ENCODE measurements around the gene CATSPER4.
"Not testable (repeated sequence)": the region's sequence is repeated elsewhere in the genome, so short reads cannot be mapped to it uniquely, and the experiment has no call there.

Gene CATSPER4

DNA sequence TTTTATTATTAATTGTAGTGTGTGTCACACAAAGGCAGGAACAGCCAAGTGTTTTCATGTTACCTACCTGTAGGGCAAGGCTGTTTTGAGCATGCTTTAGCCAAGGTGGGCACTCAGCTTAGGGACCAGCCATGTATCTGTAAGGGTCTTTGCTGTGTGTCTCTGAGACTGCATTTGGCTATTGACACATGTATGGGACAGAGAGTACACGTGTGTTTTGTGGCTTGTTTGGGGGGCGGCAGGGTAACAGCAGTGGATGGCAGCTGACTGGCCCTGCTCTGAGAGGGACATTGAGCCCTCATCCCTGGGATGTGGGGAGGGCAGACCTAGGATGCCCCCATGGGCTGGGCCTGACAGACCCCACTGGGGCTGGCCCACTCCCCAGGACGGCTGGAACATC, 6.9 kb downstream of the CATSPER4 start:
- no peak for DNase-seq

- no peak for DNase-seq
These were observed 7.4 kb downstream of the CATSPER4 start for GRCh38 chr1:26197813-26198212.

- no peak for DNase-seq
These were observed 10.0 kb downstream of the CATSPER4 start for GRCh38 chr1:26200413-26200812.

- no peak for DNase-seq
These were observed 13.4 kb downstream of the CATSPER4 start for GRCh38 chr1:26203642-26204318.

DNA sequence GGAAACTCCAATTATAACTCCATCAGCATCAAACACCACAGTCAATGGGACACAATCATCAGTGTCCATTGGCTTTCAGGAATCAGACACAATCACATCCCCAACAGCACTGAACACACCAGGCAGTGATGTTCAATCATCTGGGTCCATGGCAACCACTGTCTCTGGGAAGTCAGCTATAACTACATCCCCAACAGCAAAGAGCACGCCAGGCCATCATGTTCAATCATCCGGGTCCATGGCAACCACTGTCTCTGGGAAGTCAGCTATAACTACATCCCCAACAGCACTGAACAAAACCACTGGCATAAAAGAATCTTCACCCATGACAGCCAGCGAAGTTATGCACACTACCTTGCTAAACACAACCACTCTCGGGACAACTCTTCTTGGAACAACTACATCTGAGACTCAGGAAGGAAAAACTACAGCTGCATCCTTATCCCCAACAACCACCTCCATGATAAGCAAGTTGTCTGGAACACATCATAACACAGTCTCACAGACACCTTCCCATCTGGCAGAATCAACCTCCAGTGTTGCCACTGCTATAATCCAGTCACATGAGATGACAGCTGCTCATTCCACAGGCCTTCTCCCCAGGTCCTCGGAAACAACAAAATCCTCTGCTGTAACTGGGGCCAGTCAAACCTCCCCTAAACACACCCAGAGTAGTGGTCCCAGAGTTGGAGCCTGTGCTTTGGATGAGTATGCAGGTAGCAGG, 19.9 kb downstream of the CATSPER4 start:
- DNase-seq: no peak

GRCh38 chr1:26212726-26213125, 22.3 kb downstream of the CATSPER4 start:
- no peak for DNase-seq

DNA sequence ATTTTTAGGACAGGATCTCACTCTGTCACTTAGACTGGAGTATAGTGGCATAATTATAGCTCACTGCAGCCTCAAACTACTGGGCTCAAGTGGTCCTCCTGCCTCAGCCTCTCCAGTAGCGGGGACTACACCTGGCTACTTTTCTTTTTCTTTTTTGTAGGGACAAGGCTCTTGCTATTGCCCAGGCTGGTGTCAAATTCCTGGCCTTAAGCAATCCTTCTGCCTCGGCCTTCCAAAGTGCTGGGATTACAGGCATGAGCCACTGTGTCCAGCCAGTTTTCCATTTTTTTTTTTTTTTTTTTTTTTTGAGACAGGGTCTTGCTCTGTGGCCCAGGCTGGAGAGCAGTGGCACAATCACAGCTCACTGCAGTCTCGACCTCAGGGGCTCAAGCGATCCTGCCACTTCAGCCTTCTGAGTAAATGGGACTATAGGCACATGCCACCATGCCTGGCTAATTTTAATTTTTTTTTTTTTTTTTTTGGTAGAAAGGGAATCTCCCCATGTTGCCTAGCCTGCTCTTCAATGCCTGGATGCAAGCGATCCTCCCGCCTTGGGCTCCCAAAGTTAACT, 23.0 kb downstream of the CATSPER4 start:
- no peak for DNase-seq

DNA sequence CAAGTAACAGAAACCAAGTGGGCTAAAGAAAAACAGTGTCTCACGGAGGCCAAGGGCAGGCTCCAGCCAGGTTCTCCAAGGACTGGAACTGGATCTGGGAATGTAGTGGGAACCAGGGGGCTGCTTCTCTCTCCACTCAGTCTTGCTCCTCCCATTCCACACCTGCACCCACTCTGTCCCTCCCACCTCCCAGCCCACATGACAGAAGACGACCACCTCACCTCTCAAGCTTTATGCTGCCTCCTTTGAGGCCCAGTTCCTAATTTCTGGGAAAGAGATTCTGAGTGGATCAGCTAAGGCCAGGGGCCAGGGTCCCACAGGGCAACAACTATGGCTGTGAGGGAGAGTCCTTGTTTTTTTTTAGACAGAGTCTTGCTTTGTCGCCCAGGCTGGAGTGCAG, 24.8 kb downstream of the CATSPER4 start:
- DNase-seq: no peak

GRCh38 chr1:26218906-26219494, 28.6 kb downstream of the CATSPER4 start:
- no peak for DNase-seq

DNA sequence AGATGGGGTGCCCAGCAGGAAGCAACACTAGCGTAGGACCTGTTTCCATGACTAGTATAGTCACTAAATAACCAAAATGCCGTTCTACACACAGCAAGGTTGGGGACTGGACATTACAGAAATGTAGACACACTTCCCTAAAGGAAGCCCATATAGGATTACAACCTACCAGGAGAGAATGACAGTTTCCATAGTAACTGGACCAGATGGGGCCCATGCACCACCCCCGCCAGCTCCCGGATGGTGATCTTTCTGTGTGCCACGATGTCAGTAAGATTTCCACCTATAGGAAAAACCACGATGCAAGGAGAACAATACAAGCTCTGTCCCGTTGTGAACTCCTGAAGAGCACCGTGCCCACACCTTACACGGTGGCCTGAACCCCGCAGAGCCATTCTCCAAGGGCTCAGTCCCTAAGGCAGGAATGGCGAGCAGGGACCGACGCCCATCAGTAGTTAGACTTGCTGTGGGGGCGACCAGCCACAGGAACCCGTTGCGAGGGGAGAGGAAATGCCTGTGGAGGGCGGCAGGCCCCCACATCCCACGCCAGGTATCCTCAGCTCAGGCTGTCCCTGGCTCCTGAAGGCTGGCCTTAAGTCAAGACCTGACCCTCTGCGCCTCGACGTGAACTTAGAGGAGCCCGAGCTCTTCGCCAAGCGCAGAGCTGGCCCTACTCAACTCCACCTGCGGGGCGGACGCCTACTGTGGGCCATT, 30.0 kb downstream of the CATSPER4 start:
- DNase-seq: no peak

- no peak for DNase-seq
These were observed 30.7 kb downstream of the CATSPER4 start for GRCh38 chr1:26221094-26221493.

DNA sequence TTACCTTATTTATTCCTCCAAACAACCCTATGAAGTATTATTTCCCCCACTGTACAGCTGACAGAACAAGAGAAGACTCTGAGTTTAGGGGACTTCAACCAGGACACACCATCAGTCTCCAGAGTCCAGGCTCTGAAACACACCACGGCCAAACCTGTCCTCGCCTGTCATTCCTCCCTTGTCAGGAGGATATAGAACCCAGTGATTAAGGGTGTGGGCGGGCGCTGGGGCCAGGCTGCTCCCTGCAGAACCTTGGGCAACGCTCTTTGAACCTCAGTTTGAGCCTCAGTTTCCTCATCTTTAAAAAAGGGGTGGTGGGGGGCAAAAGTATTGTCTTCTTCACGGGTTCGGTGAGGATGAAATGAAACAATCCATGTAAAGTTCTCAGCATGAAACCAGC, 34.2 kb downstream of the CATSPER4 start:
- DNase-seq: no peak

GRCh38 chr1:26225033-26225831, 34.8 kb downstream of the CATSPER4 start:
- peak; percentile 72 for DNase-seq

GRCh38 chr1:26230682-26231081, 40.3 kb downstream of the CATSPER4 start:
- not testable (repeated sequence) for DNase-seq

DNA sequence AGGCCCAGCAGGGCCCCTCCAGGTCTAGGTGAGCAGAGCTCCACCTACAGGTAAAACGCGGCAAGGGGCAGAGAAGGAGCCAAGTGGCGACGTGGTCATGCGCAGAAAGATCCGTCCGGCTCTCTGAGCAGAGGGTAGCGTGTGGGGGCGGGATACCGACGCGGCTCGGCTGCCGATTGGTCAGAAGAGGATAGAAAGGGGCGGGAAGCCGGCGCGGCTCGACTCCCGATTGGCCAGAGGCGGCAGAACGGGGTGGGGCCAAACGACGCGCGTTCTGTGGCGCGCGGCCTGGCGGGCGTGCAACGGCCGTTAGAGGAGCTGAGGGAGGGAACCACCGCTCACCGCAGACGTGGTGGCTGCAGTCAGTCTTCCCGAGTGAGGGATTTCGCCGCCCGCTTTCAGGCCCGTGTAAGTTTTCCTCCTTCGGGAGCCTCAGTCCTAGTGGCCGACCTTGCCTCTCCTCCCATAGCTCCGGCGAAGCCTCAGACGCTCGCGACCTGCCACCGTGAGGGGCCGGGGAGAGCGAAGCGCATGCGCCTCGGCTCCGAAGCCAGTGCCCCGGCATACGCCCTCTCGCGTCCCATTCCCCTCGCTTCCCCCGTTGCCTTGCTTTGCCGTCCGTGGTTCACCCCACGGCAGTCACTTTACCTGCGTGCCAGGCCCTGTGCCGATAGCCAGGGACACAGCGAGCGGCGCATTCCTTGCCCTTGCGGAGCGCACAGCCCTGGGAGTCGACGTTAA, 43.7 kb downstream of the CATSPER4 start, which contains the start of gene CEP85:
CEP85 (plus strand) TSS at position 298 of the 741 bp plus-strand sequence. CDS start 5,584 bp downstream, outside the sequence.
- DNase-seq: peak; percentile 98

DNA sequence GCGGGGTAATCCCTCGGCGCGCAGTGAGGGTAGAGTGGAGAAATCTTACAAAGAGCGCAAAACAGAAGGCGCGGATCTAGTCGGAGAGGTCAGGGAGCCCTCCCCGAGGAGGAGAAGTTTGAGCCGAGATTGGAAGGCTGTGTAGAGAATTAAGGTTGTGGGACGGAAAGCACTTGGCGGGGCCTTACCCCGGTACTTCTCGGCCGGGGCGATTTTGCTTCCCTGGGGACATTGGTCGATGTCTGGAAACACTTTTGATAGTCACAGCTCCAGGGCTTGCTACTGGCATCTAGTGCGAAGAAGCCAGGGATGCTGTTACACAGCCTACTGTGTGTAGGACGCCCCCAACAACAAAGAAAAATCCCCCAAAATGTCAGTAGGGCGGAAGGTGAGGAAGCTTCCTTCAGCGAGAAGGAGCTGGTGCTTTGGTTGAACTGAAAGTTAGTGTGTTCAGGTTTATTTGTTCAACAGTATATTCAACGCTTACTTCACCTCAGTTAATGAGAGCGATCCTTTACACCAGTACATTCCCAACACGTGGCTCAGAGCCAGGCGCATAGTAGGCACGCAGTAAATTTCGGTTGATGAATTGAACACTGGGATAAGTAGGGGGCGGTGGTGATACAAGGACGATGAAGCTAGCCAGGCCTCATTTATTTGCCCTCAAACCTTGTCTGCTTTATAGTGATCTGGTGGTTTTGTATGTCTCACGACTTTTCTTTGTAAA, 44.4 kb downstream of the CATSPER4 start:
- DNase-seq: peak; percentile 34

DNA sequence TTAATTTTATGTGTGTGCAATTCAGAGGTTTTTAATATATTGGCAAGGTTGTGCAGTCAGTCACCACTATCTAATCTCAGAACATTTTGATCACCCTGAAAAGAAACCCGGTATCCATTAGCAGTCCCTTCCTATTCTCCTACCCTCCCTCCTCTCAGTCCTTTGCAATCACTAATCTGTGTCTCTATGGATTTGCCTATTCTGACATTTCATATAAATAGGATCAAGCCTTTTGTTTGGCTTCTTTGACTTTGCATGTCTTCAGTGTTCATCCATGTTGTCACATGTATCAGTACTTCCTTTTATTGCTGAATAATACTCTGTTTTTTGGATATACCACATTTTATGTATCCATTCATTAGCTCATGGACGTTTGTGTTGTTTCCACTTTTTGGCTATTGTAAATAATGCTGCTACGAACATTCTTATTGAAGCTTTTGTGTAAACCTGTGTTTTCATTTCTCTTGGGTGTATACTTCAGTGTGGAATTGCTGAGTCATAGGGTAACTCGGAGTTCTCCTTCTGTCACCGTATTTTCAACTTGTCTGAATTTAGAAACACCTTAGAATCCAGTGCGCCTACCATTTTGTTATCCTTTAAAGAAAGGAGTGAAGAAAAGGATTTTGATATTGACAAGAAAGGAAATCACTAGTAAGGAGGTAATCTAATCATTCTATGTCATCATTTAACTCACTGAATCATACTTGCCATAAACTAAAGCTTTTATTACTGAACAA, 47.0 kb downstream of the CATSPER4 start:
- DNase-seq: no peak

DNA sequence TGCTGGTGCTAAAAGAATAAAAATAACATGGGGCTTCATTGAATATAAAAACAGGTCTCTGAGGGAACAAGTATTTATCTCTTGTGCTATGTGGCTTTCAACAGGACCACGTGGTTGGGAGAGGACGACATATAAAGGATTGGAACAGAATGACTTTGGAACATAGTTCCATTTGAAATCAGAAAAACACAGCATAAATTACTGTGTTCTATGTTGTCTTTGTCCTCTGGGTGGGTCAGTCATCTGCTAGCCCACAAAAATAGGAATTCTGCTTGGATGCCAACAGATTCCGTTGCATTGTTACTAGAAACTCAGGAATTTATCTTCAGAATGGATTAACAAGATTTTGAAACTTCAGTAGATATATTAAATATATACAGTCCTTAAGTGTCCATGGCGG, 49.5 kb downstream of the CATSPER4 start:
- DNase-seq: no peak

All from right hindlimb (tissue), 1 donor.